Measurements from ENCODE around the gene PCBD2.
"Not testable (repeated sequence)": the region's sequence is repeated elsewhere in the genome, so short reads cannot be mapped to it uniquely, and the experiment has no call there.

PCBD2 gene

GRCh38 chr5:134906811-134907210, 1.9 kb downstream of the PCBD2 start:
- no peak for DNase-seq (ENCODE audit: low read depth)

GRCh38 chr5:134910752-134911151, 5.8 kb downstream of the PCBD2 start:
- DNase-seq (ENCODE audit: low read depth) = not testable (repeated sequence)

- no peak for DNase-seq (ENCODE audit: low read depth)
Observed at GRCh38 chr5:134911285-134912206, 6.6 kb downstream of the PCBD2 start.

GRCh38 chr5:134913254-134913653, 8.3 kb downstream of the PCBD2 start:
- no peak for DNase-seq (ENCODE audit: low read depth)

- DNase-seq (ENCODE audit: low read depth) = no peak
Observed at GRCh38 chr5:134913795-134914194, 8.9 kb downstream of the PCBD2 start.

GRCh38 chr5:134917070-134917815, 12.3 kb downstream of the PCBD2 start:
- no peak for DNase-seq (ENCODE audit: low read depth)

GRCh38 chr5:134918861-134919260, 13.9 kb downstream of the PCBD2 start:
- DNase-seq (ENCODE audit: low read depth) = no peak

GRCh38 chr5:134920848-134921575, 16.1 kb downstream of the PCBD2 start:
- DNase-seq (ENCODE audit: low read depth) = no peak

- DNase-seq (ENCODE audit: low read depth) = no peak
Observed at GRCh38 chr5:134932508-134932907, 27.6 kb downstream of the PCBD2 start.

GRCh38 chr5:134934202-134934601, 29.3 kb downstream of the PCBD2 start:
- DNase-seq (ENCODE audit: low read depth) = no peak

- no peak for DNase-seq (ENCODE audit: low read depth)
Observed at GRCh38 chr5:134935711-134936602, 31.0 kb downstream of the PCBD2 start.

GRCh38 chr5:134937526-134937925, 32.6 kb downstream of the PCBD2 start:
- DNase-seq (ENCODE audit: low read depth) = no peak

GRCh38 chr5:134938030-134938429, 33.1 kb downstream of the PCBD2 start:
- DNase-seq (ENCODE audit: low read depth) = no peak

GRCh38 chr5:134939500-134939899, 34.6 kb downstream of the PCBD2 start:
- DNase-seq (ENCODE audit: low read depth) = no peak

- DNase-seq (ENCODE audit: low read depth) = no peak
Observed at GRCh38 chr5:134943547-134943946, 38.6 kb downstream of the PCBD2 start.

GRCh38 chr5:134944630-134945029, 39.7 kb downstream of the PCBD2 start:
- DNase-seq (ENCODE audit: low read depth) = no peak

- DNase-seq (ENCODE audit: low read depth) = no peak
Observed at GRCh38 chr5:134945041-134945440, 40.1 kb downstream of the PCBD2 start.

GRCh38 chr5:134948911-134949310, 44.0 kb downstream of the PCBD2 start:
- DNase-seq (ENCODE audit: low read depth) = no peak

- DNase-seq (ENCODE audit: low read depth) = no peak
Observed at GRCh38 chr5:134949316-134949715, 44.4 kb downstream of the PCBD2 start.

GRCh38 chr5:134957920-134958608, 53.1 kb downstream of the PCBD2 start:
- no peak for DNase-seq (ENCODE audit: low read depth)

GRCh38 chr5:134958755-134959154, 53.8 kb downstream of the PCBD2 start:
- no peak for DNase-seq (ENCODE audit: low read depth)
